CD4-positive, alpha-beta T cell (primary cell): Measurements from ENCODE around the gene PPP6R2. TPM values are rescaled to one million over a fixed set of nuclear protein-coding genes. Genes with fewer than 3 reads are reported as not detected.

Experiments used
- ATAC-seq: fragments of 200-7000 bp; cut with Tn5 transposase; one replicate; pipeline ENCODE4 v1.10.0; 2022; ENCODE audit warnings: mild to moderate bottlenecking; ENCODE audit not compliant: poor library complexity
- CTCF ChIA-PET: fragments of 350-600 bp; sonication (Branson Sonifier 250); formaldehyde crosslinking; loops from one replicate; lab custom pipeline; 2021; ENCODE audit warnings: antibody characterized with exemption, inconsistent platforms; lab: Charles Lee
- POLR2A ChIA-PET: fragments of 350-600 bp; sonication (Branson Sonifier 250); formaldehyde crosslinking; loops from one replicate; lab custom pipeline; 2021; ENCODE audit warnings: antibody characterized with exemption, inconsistent platforms; lab: Charles Lee
- DNase-seq, 14 experiments: peaks; one replicate each; pipeline ENCODE4 v3.0.0-alpha.2; 2013 to 2020; ENCODE audit warnings: mixed read lengths in 2 of 14
- H3K27ac ChIP-seq, 2 donors: one replicate each; pipeline versions ENCODE4 v1.5.1 to v1.7.0; 2013; ENCODE audit warnings: low read length in 2 of 2, low read depth in 1 of 2, mild to moderate bottlenecking in 1 of 2
- H3K27me3 ChIP-seq, 2 experiments: 1 replicate in 1 of 2; 2 replicates in 1 of 2; pipeline versions ENCODE4 v1.6.1 to v1.7.0; 2013; ENCODE audit warnings: low read length in 2 of 2, control low read depth in 1 of 2, mild to moderate bottlenecking in 1 of 2, moderate library complexity in 1 of 2; ENCODE audit not compliant: insufficient read depth in 2 of 2, control insufficient read depth in 1 of 2
- H3K36me3 ChIP-seq: one replicate; pipeline ENCODE4 v1.6.1; 2013; ENCODE audit warnings: low read length, control low read depth; ENCODE audit not compliant: insufficient read depth
- H3K4me1 ChIP-seq: one replicate; pipeline ENCODE4 v1.6.1; 2013; ENCODE audit warnings: low read length, control low read depth; ENCODE audit not compliant: insufficient read depth
- H3K4me3 ChIP-seq: one replicate; pipeline ENCODE4 v1.5.1; 2013; ENCODE audit warnings: mild to moderate bottlenecking, low read length, moderate library complexity
- H3K9me3 ChIP-seq, 2 experiments: 1 replicate in 1 of 2; 2 replicates in 1 of 2; pipeline versions ENCODE4 v1.6.1 to v1.7.0; 2013; ENCODE audit warnings: low read length in 2 of 2, mild to moderate bottlenecking in 2 of 2, control low read depth in 1 of 2, moderate library complexity in 1 of 2; ENCODE audit not compliant: control insufficient read depth in 1 of 2, insufficient read depth in 1 of 2
- H3K27ac Mint-ChIP-seq: one replicate; pipeline ENCODE4 v1.8.0; 2020; ENCODE audit warnings: mixed read lengths
- H3K27me3 Mint-ChIP-seq: one replicate; pipeline ENCODE4 v1.8.0; 2021; ENCODE audit warnings: mixed read lengths
- H3K36me3 Mint-ChIP-seq: one replicate; pipeline ENCODE4 v1.8.0; 2021; ENCODE audit warnings: low read depth, mixed read lengths
- H3K4me1 Mint-ChIP-seq: one replicate; pipeline ENCODE4 v1.8.0; 2021; ENCODE audit warnings: low read depth, mixed read lengths
- H3K4me3 Mint-ChIP-seq: one replicate; pipeline ENCODE4 v1.8.0; 2020; ENCODE audit warnings: mild to moderate bottlenecking, mixed read lengths
- H3K9me3 Mint-ChIP-seq: one replicate; pipeline ENCODE4 v1.8.0; 2020; ENCODE audit warnings: mixed read lengths
- intact Hi-C, 2 experiments: fragments of 100-400 bp; cut with DNase I in 1 of 2; cut with micrococcal nuclease in 1 of 2; formaldehyde crosslinking; loops; one replicate each; pipeline versions ENCODE4 v1.15.1 to v1.9.0; 2023 to 2025; cut with DNase I, micrococcal nuclease
- total RNA-seq, 174 experiments: library from RNA in 2 of 174; stranded (reverse) in 2 of 174; gene quantifications; one replicate each; pipeline ENCODE4 v1.2.3 and lab custom pipeline; 2021 to 2026
- TF ChIP-seq, protein P1 (sequence below): fragments of 200-600 bp; IDR thresholded peaks from one replicate; pipeline ENCODE4 v1.8.0; 2022; ENCODE audit warnings: antibody characterized with exemption, mild to moderate bottlenecking

PPP6R2 gene
- total RNA-seq, 2 experiments from 2014 or later, result 47.1 to 48.0 TPM

DNA sequence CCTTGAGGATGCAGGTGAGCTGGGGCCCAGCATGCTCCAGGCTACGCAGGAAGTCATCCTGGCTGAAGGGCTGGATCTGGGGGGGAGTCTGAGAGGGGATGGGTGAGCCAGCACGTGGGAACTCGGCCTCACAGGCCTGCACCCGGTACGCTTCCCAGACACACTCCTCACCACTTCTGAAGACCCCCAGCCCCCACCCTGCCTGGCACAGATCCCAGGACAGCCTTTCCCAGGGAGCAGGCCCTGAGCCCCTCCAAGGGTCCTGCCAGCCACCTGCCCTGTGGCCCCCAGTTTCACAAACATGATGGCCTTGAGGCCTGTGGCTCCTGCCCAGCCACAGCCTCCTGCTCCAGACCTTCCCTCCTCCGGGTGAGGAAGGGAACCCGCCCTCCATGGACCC lies 30.1 kb upstream of the PPP6R2 start:
- Mint-ChIP-seq H3K9me3 (no peaks in the 10 kb centered on the region), H3K27ac (no peak overlapping the region), H3K4me1 (peaks cover 16% of the 10 kb centered on the region), H3K36me3 (no peaks in the 10 kb centered on the region), H3K4me3 (no peak overlapping the region), H3K27me3 (peaks cover 5% of the 10 kb centered on the region)
- POLR2A ChIA-PET, result no interaction called here
- intact Hi-C loops, result no loop called here
- H3K36me3 ChIP-seq, result peaks cover 2% of the 10 kb centered on the region
- ATAC-seq, result no peak
- H3K9me3 ChIP-seq, result no peaks in the 10 kb centered on the region
- CTCF ChIA-PET, result no interaction called here
- H3K27me3 ChIP-seq, result peaks cover under 1 to 4% of the 10 kb centered on the region in 2 experiments
- no peak overlapping the region for H3K27ac ChIP-seq
- H3K4me3 ChIP-seq, result no peak overlapping the region
- H3K4me1 ChIP-seq, result peaks cover 25% of the 10 kb centered on the region
- no peak for DNase-seq
- TF ChIP-seq, protein P1, sequence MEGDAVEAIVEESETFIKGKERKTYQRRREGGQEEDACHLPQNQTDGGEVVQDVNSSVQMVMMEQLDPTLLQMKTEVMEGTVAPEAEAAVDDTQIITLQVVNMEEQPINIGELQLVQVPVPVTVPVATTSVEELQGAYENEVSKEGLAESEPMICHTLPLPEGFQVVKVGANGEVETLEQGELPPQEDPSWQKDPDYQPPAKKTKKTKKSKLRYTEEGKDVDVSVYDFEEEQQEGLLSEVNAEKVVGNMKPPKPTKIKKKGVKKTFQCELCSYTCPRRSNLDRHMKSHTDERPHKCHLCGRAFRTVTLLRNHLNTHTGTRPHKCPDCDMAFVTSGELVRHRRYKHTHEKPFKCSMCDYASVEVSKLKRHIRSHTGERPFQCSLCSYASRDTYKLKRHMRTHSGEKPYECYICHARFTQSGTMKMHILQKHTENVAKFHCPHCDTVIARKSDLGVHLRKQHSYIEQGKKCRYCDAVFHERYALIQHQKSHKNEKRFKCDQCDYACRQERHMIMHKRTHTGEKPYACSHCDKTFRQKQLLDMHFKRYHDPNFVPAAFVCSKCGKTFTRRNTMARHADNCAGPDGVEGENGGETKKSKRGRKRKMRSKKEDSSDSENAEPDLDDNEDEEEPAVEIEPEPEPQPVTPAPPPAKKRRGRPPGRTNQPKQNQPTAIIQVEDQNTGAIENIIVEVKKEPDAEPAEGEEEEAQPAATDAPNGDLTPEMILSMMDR, result no peak

DNA sequence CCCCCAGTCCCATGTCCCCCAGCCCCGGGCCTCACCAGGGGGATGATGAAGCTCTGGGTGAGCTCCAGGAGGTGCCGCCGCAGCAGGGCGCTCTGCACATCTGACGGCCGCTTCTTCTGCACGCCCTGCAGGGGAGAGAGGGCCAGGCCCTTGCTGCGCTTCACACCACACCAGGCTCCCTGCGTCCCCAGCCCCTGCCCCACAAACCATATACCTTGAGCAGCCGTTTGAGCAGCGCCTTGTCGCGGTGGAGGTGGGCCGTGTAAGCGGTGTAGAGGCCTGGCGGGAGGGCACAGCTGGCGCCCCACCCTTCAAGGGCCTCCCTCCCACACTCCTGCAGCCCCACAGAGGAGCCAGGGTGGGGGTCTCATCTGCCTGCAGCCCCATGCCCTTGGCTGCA lies 29.5 kb upstream of the PPP6R2 start:
- no peak for DNase-seq
- H3K4me3 Mint-ChIP-seq, result peak overlapping the region; percentile 82

DNA sequence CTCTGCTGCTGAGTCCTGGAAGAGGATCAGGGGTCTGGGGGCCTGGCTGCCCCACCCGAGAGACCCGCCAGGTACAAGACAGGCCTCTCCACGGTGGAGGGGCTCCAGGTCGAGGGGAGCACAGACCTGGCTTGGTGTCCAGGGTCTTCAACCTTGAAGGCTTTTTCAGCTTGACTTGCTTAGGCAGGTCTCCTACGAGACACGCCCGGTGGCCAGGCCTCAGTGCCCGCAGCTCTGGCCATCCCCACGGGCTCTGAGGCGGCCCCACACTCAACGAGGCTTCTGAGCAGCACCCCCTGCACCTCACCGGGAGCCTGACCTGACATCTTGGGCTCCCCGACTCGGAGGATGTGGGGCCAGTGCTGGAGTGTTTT lies 29.1 kb upstream of the PPP6R2 start:
- DNase-seq (no peak), ATAC-seq (no peak)
- ChIA-PET CTCF (interaction anchor here (1.1 kb wide), 1 partner anchor 38 kb away, joined by 3 read pairs; no protein-coding TSS in a partner anchor), POLR2A (interaction anchor here (0.8 kb wide), 1 partner anchor 268 kb away, joined by 3 read pairs; the partner anchor contains the start of gene CHKB)
- TF ChIP-seq, protein P1, result no peak
- Histone ChIP-seq H3K27me3 (no peaks in the 10 kb centered on the region), H3K36me3 (peaks cover 2% of the 10 kb centered on the region), H3K4me1 (peaks cover 25% of the 10 kb centered on the region), H3K9me3 (no peaks in the 10 kb centered on the region), H3K27ac (peak overlapping the region; percentile 26 to 57), H3K4me3 (peak overlapping the region; percentile 53)
- H3K27me3 Mint-ChIP-seq, result no peaks in the 10 kb centered on the region
- no peaks in the 10 kb centered on the region for H3K36me3 Mint-ChIP-seq
- H3K27ac Mint-ChIP-seq, result peak overlapping the region; percentile 73
- intact Hi-C loops, result no loop called here
- no peaks in the 10 kb centered on the region for H3K9me3 Mint-ChIP-seq
- H3K4me1 Mint-ChIP-seq, result peaks cover 16% of the 10 kb centered on the region
- H3K4me3 Mint-ChIP-seq, result peak overlapping the region; percentile 82

More for the DNA sequence above, 29.5 kb upstream of the PPP6R2 start:
- Histone ChIP-seq H3K4me3 (peak overlapping the region; percentile 53), H3K4me1 (peaks cover 25% of the 10 kb centered on the region), H3K27me3 (no peaks in the 10 kb centered on the region), H3K27ac (peak overlapping the region; percentile 26 to 57), H3K36me3 (peaks cover 2% of the 10 kb centered on the region), H3K9me3 (no peaks in the 10 kb centered on the region)
- no peaks in the 10 kb centered on the region for H3K9me3 Mint-ChIP-seq
- H3K27ac Mint-ChIP-seq, result peak overlapping the region; percentile 73
- ChIA-PET POLR2A (no interaction called here), CTCF (no interaction called here)
- TF ChIP-seq, protein P1, result no peak
- H3K36me3 Mint-ChIP-seq, result no peaks in the 10 kb centered on the region
- H3K4me1 Mint-ChIP-seq, result peaks cover 16% of the 10 kb centered on the region
- intact Hi-C loops, result no loop called here
- no peak for ATAC-seq
- peaks cover 4% of the 10 kb centered on the region for H3K27me3 Mint-ChIP-seq
